GM21390 (cell line): ENCODE data around the gene KATNA1.
A peak's percentile ranks its signal among the peaks of the same experiment; 100 is the strongest.
"Not testable (repeated sequence)": the region's sequence is repeated elsewhere in the genome, so short reads cannot be mapped to it uniquely, and the experiment has no call there.

Experiments used
- ATAC-seq: cut with Tn5 transposase; IDR thresholded peaks from one replicate; pipeline ENCODE4 v1.9.1; 2021; ENCODE audit not compliant: unreplicated experiment

KATNA1 gene

GRCh38 chr6:149648148-149649145 is at the start of gene KATNA1:
Gene KATNA1 (minus strand): TSS chr6:149648714. CDS start chr6:149638547, 10,167 bp downstream.
- ATAC-seq = peak; percentile 88

- ATAC-seq = no peak
Measured at GRCh38 chr6:149698175-149698574, 49.7 kb upstream of the KATNA1 start.

DNA sequence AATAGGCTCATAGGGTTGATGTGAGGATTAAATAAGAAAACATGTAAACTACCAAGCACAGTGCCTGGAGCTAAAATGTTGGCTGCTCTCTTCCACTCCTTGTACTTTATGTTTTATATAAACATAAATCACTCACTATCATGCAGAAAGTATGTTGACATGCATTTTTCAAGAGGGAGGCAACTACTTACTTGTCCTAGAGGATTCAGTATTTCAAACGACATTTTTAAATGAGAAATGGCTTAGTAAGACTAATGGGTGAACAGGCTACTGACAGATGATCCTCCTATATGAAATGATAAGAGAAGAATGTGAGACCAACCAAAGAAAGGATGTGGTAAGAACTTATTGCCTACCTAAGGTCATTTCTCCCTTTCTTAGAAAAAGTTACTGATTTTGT is 48.4 kb upstream of the KATNA1 start:
- no peak for ATAC-seq

GRCh38 chr6:149694921-149695320 is 46.4 kb upstream of the KATNA1 start:
- no peak for ATAC-seq

GRCh38 chr6:149691201-149691600 is 42.7 kb upstream of the KATNA1 start:
- ATAC-seq = no peak

GRCh38 chr6:149686230-149686629 is 37.7 kb upstream of the KATNA1 start:
- no peak for ATAC-seq

GRCh38 chr6:149683256-149683859 is 34.8 kb upstream of the KATNA1 start:
- ATAC-seq = no peak

GRCh38 chr6:149681845-149682244 is 33.3 kb upstream of the KATNA1 start:
- ATAC-seq = not testable (repeated sequence)

GRCh38 chr6:149681209-149681608 is 32.7 kb upstream of the KATNA1 start:
- no peak for ATAC-seq

DNA sequence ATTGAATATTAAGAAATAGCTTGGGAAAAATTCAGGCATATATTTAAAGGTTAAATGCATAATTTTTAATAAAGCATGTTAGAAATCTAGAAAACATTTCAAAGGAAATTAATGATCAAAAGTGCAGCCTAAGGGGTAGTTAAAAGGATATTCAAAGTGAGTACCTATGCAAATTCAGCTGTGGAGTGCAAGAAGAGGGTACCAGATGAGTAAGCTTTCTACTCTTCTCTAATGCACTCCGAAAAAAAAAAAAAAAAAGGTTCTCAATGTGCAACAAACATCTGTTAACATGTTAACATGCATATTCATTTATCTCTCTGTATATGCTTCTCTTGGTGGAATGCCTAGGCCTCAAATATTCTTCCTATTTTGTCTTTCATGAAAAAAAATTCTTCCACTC is 32.0 kb upstream of the KATNA1 start:
- ATAC-seq = no peak

DNA sequence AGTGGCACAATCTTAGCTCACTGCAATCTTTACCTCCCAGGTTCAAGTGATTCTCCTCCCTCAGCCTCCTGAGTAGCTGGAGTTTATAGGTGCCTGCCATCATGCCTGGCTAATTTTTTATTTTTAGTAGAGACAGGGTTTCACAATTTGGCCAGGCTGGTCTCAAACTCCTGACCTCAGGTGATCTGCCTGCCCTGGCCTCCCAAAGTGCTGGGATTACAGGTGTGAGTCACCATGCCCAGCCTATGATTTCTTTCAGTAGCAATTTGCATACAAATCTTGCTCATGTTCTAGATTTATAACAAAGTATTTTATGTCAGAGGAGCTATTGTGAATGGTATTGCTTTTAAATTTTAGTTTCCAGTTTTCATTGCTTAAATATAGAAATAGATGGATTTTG is 23.8 kb upstream of the KATNA1 start:
- ATAC-seq = not testable (repeated sequence)

GRCh38 chr6:149660028-149660427 is 11.5 kb upstream of the KATNA1 start:
- no peak for ATAC-seq

DNA sequence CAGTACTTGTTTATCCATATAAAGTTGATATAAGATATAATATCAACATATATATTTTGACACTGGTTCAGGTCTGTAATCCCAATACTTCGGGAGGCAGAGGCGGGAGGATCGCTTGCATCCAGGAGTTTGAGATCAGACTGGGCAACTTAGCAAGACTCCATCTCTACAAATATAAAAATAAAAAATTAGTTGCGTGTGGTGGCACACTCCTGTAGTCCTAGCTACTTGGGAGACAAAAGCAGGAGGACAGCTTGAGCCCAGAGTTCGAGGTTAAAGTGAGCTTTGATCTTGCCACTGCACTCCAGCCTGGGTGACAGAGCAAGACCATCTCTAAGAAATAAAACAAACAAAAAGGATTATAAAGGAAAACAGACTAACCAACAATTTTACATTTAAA is 8.9 kb upstream of the KATNA1 start:
- ATAC-seq = no peak

- ATAC-seq = no peak
Measured at GRCh38 chr6:149651056-149651455, 2.5 kb upstream of the KATNA1 start.

DNA sequence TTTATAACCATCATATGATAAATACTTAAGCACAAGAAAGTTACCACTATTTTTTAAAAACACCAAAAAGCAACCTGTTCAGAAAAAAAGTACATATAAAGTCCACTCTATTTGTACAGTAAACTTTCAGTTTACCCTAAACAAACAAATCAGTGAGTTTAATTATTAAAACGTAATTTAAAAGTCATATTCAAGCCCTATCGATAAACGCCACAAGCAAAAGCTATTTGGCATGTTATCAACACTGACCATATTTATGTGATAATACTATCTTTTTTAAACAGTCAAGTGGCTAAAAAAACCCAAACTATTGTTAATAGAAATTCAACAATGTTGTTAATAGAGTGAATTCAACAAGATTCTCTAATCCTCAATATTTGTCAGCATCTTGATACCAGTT is 1.9 kb downstream of the KATNA1 start:
- ATAC-seq = no peak

DNA sequence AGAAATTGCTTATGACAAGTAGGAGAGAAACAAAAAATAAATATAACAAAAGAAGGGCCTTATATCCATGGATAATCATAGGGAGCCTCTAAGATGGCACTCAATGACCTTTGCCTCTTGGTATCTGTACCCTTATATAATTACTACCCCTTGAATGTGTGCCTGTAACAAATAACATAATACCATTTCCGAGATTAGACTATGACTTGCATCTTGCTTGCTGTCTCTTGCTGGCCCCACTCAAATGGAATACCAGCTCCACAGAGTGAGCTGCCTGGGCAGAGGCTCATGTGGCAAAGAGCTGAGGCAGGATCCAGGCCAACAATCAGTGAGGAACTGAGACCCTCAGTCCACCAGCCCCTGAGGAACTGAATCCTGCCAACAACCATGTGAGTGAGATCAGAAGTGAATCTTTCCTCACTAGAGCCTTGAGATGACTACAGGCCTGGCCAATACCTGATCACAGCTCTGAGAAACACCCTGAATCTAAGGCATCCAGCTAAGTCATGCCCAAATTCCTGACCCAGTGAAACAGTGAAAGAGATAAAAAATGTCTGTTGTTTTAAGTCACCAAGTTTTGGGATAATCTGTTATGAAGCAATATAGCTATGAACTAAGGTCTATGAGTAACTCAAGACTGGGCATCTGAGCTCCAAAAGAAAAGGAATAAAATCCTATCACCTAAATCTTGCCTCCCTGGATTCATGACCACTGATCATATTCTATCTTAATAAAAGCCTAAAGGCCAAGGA is 5.5 kb downstream of the KATNA1 start:
- peak; percentile 40 for ATAC-seq

- no peak for ATAC-seq
Measured at GRCh38 chr6:149636124-149636523, 12.4 kb downstream of the KATNA1 start.

GRCh38 chr6:149634315-149634714 is 14.2 kb downstream of the KATNA1 start:
- ATAC-seq = no peak

- peak; percentile 88 for ATAC-seq
Measured at GRCh38 chr6:149628875-149629510, 19.5 kb downstream of the KATNA1 start.

DNA sequence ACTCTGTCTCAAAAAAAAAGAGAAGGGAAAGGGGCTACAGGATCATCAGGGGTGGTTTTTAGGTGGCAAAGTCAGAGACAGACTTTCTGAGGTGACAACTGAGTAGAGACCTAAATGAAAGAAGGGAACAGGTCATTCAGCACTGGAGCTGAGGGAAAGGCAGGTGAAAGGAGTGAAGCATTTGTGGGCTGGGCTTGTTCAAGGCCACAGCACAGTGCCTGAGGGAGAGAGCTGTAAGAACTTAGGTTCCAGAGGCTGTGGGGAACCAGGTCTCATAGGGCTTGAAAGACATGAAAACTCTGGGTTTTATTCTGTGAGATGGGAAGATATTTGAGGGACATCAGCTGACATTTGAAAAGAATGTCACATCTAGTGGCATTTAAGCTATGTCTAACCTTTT is 20.8 kb downstream of the KATNA1 start:
- ATAC-seq = no peak

- ATAC-seq = no peak
Measured at GRCh38 chr6:149615805-149616204, 32.7 kb downstream of the KATNA1 start.
